Left lung (tissue), 10 donors: ENCODE results near the gene TPO. TPM values are rescaled to one million over a fixed set of nuclear protein-coding genes. Genes with fewer than 3 reads are reported as not detected.

Experiments
- ATAC-seq: fragments of 200-7000 bp; cut with Tn5 transposase; one replicate; pipeline ENCODE4 v1.9.1; 2020; ENCODE audit warnings: moderate library complexity
- DNase-seq, 4 donors: peaks; one replicate each; pipeline ENCODE4 v3.0.0-alpha.2; 2013 to 2020
- H3K27ac ChIP-seq, 2 donors: fragments of 200-600 bp; sonication (generic) in 1 of 2; one replicate each; pipeline versions ENCODE4 v1.5.0 to v1.8.0; 2020 to 2021
- H3K27me3 ChIP-seq, 2 donors: fragments of 200-600 bp; sonication (generic) in 1 of 2; one replicate each; pipeline versions ENCODE4 v1.5.0 to v1.8.0; 2020 to 2021
- H3K36me3 ChIP-seq, 2 donors: fragments of 200-600 bp; sonication (generic) in 1 of 2; one replicate each; pipeline versions ENCODE4 v1.5.0 to v1.8.0; 2020 to 2021
- H3K4me1 ChIP-seq, 2 donors: fragments of 200-600 bp; one replicate each; pipeline ENCODE4 v1.8.0; 2021
- H3K4me3 ChIP-seq, 2 donors: fragments of 200-600 bp; sonication (generic) in 1 of 2; one replicate each; pipeline versions ENCODE4 v1.5.0 to v1.8.0; 2020 to 2021; ENCODE audit warnings: mild to moderate bottlenecking in 1 of 2
- H3K9me3 ChIP-seq, 2 donors: fragments of 200-600 bp; sonication (generic) in 1 of 2; one replicate each; pipeline versions ENCODE4 v1.5.0 to v1.8.0; 2020 to 2021
- CTCF ChIP-seq, 2 donors: fragments of 200-600 bp; sonication (generic) in 1 of 2; IDR thresholded peaks; one replicate each; pipeline versions ENCODE4 v1.5.0 to v1.8.0; 2021; ENCODE audit warnings: antibody characterized with exemption in 2 of 2
- intact Hi-C, 2 donors: fragments of 100-400 bp; cut with DNase I; formaldehyde crosslinking; loops; one replicate each; pipeline versions ENCODE4 v1.11.2 to v1.14.2; 2022
- polyA plus RNA-seq, 6 donors: library from polyadenylated mRNA; unstranded; fragments of 120-200 nt; gene quantifications; one replicate each; pipeline ENCODE4 v1.2.1, GENCODE V29; 2013; ENCODE audit not compliant: insufficient read length in 6 of 6
- total RNA-seq, 2 donors: library from RNA; stranded (reverse); fragmentation: NEBNext Ultra II Directional; extraction: Animal tissue kit (Norgen Biotek cat#: 25700); gene quantifications; one replicate each; pipeline ENCODE4 v1.2.1, GENCODE V29; 2021
- donor health status: DM: no; HTN: yes; CAD: no.
- donor health status: DM: no; HTN: no; CAD: no.

The TPO gene
- total and polyA plus RNA-seq, 8 donors = 0.08 to 0.45 (median 0.21) TPM; not detected in 1

DNA sequence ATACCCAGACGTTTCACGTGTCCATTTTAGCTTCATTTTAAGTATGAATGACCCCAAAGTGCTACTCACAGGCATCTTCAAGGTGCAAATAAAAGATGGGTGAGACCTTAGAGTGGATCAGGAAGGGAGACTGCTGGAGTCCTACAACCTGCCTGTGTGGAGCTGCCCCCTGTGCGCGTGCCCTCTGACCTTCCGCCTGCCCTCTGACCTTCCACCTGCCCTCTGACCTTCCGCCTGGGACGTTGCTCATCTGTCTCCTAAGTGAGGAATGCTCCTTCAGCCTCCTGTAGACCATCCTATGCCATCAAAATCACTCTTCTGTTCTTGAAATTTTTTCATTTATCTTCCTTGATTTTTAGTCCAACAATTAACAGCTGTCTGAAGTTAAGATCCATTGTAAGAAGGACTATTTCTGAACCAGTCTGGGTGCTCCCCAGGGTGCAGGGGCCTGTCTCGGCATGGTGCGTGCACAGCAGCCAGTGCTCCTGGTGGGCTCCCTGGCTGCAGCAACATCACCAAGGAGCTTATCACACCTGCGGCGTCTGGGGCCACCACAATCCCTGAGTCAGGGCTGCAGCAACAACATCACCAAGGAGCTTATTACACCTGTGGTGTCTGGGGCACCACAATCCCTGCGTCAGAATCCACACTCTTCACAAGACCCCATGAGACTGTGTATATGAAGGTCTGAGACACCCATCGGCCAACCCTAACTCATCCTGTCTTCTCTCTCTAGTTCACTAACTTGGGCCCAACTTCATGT, 86.0 kb downstream of the TPO start:
- no peaks in the 10 kb centered on the region for H3K27me3 ChIP-seq
- H3K36me3 ChIP-seq = no peaks in the 10 kb centered on the region
- intact Hi-C loops = no loop called here
- TF ChIP-seq CTCF (IDR thresholded peaks at IDR 0.05) = no peak
- ATAC-seq (no peak), DNase-seq (peak in 2 of 4 donors; percentile 13 to 60)
- H3K9me3 ChIP-seq = no peaks in the 10 kb centered on the region
- H3K27ac ChIP-seq = no peak overlapping the region
- H3K4me3 ChIP-seq = no peak overlapping the region
- H3K4me1 ChIP-seq = no peaks in the 10 kb centered on the region

- Histone ChIP-seq H3K36me3 (no peaks in the 10 kb centered on the region), H3K4me3 (no peak overlapping the region), H3K27ac (no peak overlapping the region), H3K27me3 (no peaks in the 10 kb centered on the region), H3K4me1 (no peaks in the 10 kb centered on the region), H3K9me3 (no peaks in the 10 kb centered on the region)
- DNase-seq = peak in 2 of 4 donors; percentile 20 to 58
- TF ChIP-seq CTCF (IDR thresholded peaks at IDR 0.05) = no peak
- intact Hi-C loops = no loop called here
- ATAC-seq = no peak
Measured at GRCh38 chr2:1501038-1501851, 88.0 kb downstream of the TPO start.

- no peak overlapping the region for H3K4me3 ChIP-seq
- TF ChIP-seq CTCF (IDR thresholded peaks at IDR 0.05) = no peak
Measured at GRCh38 chr2:1501991-1502390, 88.7 kb downstream of the TPO start.

GRCh38 chr2:1502891-1503304, 89.6 kb downstream of the TPO start:
- no peak for TF ChIP-seq CTCF (IDR thresholded peaks at IDR 0.05)
- ATAC-seq (no peak), DNase-seq (peak in 2 of 4 donors; percentile 24 to 61)
- H3K9me3 ChIP-seq = no peaks in the 10 kb centered on the region
- no peaks in the 10 kb centered on the region for H3K4me1 ChIP-seq
- intact Hi-C loops = no loop called here
- no peak overlapping the region for H3K27ac ChIP-seq
- no peak overlapping the region for H3K4me3 ChIP-seq
- no peaks in the 10 kb centered on the region for H3K36me3 ChIP-seq
- no peaks in the 10 kb centered on the region for H3K27me3 ChIP-seq

More at GRCh38 chr2:1501991-1502390, 88.7 kb downstream of the TPO start:
- Histone ChIP-seq H3K27ac (no peak overlapping the region), H3K9me3 (no peaks in the 10 kb centered on the region), H3K36me3 (no peaks in the 10 kb centered on the region), H3K27me3 (no peaks in the 10 kb centered on the region), H3K4me1 (no peaks in the 10 kb centered on the region)
- ATAC-seq (no peak), DNase-seq (peak in 1 of 4 donors; percentile 3)
- intact Hi-C loops = no loop called here
